GM19438 (cell line): Measurements from ENCODE around the gene RHEBL1.

ENCODE experiments used
- ATAC-seq: cut with Tn5 transposase; IDR thresholded peaks from one replicate; pipeline ENCODE4 v1.9.1; 2021; ENCODE audit warnings: low read depth; ENCODE audit not compliant: unreplicated experiment

RHEBL1 gene

GRCh38 chr12:49069507-49070346 is at the start of gene RHEBL1:
Gene RHEBL1 (minus strand): TSS chr12:49069979. CDS start chr12:49069785, 194 bp downstream.
- peak; percentile 98 for ATAC-seq

GRCh38 chr12:49111206-49111605 is 41.4 kb upstream of the RHEBL1 start:
- ATAC-seq: no peak

DNA sequence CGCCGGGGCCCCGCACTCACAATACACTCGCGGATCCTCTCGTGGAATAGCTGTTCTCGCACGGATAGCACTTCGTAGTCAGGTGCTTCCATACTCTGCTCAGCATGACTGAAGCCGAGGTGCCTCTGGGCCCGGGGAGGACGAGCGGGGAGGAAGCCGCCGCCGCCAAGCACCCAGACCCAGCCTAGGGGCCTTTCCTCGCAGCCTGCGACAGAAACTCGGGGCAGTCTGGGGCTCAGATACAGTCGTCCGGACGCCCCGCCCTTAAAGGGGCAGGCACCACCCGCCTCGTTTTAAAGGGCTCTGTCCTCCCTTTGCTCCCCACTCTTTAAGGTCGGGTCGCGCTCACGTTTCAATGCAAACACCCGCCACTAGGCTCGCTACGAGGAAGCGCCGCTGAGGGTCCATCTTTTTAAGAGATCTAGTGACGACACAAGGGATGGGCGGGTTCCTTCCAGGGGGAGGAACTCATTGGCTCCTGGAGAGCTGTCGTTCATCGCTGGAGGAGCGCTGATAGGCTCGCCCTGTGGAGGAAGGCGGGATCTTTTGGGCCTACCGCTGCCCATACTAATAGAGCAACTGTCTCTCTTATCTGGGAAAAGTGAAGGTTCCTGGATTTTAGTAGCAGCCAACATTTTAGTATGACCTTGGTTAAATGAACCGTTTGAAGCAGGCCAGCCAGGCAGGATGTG is 40.8 kb upstream of the RHEBL1 start, which contains the start of gene LMBR1L:
LMBR1L (minus strand) TSS at position 384 of the 692 bp plus-strand sequence; CDS start at position 92, 292 bp downstream.
- peak; percentile 99 for ATAC-seq

DNA sequence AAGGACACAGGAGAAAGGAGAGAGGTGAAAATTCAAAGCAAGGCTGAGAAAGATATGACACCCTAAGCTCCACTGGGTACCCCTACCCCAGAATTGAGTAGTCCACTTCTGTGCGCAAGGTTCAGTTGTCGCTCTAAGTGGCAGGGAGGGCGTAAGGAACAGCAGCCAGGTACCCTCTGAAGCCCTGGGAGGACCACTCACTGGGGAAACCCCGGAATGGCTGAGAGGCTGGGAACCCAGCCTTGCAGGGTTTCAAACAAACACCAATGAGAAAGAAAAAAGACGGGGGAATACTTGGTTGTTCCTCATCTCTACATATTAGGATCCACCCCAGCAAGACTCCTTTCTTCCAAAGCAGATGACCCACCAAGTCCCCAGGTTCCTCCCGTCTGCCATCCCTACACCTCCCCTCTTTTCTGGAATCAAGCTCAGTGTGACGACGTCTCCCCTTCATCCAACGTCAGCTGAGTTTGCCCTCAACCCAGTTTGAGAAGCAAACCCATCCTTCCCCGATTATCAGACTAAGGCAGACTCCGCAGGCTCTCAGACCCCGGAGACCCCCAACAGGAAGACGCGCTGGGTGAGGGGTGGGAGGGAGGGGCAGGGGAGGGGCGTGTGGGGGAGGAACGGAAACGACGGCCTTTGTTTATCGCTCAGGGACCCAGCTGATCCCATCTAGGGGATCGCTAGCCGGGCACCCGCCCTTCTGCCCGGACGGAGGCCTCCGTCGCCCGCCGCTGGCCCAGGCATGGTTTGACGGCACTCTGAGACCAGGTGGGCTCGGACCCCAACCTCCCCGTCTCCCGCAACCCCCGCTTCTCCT is 40.1 kb upstream of the RHEBL1 start:
- ATAC-seq: no peak

DNA sequence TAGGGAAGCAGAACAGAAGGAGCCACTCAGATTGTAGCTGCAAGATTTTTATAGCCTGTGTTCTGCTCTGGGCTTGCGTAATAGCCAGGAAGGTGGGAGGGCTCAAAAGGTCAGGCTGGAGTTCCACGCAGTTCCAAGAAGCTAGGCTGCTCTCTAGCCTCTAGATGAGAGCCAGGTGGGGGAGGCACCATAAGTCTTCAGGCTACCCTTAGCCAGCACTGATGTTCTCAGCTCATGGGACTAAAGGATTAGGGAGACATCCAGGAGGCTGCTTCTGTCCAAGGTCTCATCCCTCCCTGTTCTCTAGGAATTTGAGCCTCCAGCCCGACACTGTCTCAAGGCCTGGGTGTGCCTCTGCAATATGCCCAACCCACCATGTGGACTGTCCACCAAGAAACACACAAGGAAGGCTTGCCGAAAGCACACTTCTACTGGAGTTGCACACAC is 39.2 kb upstream of the RHEBL1 start:
- no peak for ATAC-seq

DNA sequence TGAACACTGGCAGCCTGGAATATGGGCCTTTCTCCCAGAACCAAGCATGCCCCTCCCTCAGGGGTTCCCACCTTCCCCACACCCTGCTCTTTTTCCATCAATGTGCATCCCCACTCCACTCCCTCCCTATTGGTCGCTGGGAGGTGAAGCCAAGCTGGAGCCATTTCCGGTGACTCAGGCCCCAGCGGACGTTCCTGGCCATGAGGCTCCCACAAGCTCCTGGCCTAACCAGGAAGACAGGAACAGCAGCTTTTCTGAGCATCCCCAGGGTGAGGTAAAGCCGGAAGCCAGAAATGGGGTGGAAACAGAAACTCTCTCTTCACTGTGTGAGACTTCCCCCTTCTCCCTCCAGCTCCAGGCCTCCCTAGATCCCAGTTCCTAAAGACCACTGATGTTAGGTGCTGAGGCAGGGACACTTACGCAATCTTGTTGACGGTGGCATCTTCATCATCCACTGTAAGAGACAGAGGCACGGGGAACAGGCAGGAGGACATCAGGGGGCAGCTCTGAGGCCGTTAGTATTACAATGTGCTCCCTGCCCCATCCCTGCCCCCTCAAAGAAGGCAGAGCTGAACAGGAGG is 35.8 kb upstream of the RHEBL1 start:
- ATAC-seq: no peak

GRCh38 chr12:49104822-49105221 is 35.0 kb upstream of the RHEBL1 start:
- ATAC-seq: no peak

DNA sequence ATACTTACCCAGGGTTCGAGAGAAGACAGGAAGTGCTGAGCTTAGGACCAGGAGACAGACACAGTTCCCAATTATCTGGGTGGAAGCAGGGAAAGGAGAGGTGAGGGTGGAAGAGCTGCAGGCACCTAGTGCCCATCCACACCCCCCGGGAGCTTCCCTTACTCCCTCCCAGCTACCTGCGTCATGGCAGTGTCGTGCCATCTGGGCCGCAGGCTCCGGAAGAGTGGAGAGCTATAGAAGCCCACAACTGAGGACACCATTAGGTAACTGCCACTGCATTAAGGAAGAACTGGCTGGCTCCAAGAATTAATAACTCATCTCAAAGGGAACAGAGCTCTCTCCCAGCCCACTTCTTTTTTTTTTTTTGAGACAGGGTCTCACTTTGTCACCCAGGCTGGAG is 30.6 kb upstream of the RHEBL1 start:
- ATAC-seq: no peak

- ATAC-seq: no peak
Observed at GRCh38 chr12:49098703-49099102, 28.9 kb upstream of the RHEBL1 start.

GRCh38 chr12:49098035-49098451 is 28.3 kb upstream of the RHEBL1 start:
- ATAC-seq: no peak

DNA sequence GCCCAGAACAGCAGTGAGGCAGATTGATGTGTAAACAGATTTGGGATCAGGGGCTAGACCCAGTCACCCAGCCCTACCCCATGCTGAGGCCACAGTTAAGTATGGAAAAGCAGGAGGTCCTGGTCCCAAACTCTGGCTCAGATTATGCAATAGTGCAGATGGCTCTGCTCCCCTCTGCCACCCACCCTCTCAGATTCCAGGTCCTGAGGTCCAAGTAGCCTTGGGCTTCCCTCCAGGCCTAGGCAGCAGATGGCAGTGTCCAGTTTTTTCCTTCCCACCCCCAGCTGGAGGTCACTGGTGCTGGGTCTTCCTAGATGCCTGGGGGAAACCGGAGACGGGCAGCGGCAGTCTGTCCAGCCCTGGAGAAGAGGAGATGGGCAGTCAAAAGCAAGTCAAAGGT is 27.6 kb upstream of the RHEBL1 start:
- no peak for ATAC-seq

GRCh38 chr12:49094975-49095365 is 25.2 kb upstream of the RHEBL1 start:
- no peak for ATAC-seq

GRCh38 chr12:49094160-49094974 is 24.6 kb upstream of the RHEBL1 start, which contains the start of gene DHH:
Gene DHH (minus strand): TSS chr12:49094801. CDS start chr12:49094512, 289 bp downstream.
- ATAC-seq: no peak

DNA sequence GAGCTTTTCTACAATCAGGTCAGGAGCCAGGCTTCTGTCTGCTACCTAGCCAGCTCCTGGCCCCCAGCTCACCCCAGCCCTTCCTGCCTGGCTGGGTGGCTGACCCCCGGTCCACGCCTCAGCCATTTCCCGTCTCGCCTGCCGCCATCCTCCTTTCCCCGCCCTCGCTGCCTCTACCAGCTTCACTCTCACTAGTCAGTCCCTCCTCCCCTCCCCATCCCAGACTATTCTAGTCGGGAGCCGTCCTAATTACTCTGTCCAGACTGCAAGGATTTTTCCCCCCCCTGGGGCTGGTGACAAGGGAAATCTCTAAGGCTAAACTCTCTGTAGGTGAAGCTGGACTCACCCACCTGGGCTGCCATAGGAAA is 24.0 kb upstream of the RHEBL1 start:
- ATAC-seq: no peak

DNA sequence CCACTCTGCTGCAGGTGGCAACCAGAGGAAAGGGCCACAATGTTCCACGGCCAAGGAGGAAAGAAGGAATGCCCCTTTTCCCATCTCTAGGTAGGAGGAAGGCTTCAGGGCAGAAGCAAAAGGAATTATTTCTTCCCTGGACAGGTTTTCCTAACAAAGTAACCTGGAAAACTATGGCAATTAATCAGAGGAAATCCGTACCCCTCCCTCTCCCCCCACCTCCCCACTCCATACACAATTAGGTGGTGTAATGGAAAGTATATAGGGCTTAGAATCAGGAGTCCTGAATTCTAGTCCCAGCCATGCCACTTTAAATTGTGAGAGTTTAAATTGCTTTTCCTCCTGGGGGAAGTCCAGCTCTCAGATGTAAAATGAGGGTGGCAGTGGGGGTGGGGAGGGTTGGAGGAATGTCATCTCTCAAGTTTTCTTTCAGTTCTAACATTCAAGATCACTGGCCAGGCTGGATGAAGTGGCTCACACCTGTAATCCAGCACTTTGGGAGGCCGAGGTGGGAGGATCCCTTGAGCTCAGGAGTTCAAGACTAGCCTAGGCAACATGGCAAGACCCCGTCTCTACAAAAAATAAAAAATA is 23.1 kb upstream of the RHEBL1 start:
- no peak for ATAC-seq

- no peak for ATAC-seq
Observed at GRCh38 chr12:49092086-49092815, 22.5 kb upstream of the RHEBL1 start.

DNA sequence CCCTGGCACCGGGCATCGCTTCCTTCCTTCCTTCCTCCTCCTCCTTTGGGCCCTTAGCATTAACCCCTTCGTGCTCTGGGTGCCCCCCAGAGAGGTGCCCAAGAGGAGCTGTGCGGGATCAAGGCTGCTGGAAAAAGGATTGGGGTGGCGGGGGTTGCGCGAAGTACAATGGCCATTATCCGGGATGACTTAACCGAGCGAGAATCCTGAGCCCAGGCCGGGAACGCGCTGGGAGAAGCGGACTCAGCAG is 22.0 kb upstream of the RHEBL1 start:
- no peak for ATAC-seq

DNA sequence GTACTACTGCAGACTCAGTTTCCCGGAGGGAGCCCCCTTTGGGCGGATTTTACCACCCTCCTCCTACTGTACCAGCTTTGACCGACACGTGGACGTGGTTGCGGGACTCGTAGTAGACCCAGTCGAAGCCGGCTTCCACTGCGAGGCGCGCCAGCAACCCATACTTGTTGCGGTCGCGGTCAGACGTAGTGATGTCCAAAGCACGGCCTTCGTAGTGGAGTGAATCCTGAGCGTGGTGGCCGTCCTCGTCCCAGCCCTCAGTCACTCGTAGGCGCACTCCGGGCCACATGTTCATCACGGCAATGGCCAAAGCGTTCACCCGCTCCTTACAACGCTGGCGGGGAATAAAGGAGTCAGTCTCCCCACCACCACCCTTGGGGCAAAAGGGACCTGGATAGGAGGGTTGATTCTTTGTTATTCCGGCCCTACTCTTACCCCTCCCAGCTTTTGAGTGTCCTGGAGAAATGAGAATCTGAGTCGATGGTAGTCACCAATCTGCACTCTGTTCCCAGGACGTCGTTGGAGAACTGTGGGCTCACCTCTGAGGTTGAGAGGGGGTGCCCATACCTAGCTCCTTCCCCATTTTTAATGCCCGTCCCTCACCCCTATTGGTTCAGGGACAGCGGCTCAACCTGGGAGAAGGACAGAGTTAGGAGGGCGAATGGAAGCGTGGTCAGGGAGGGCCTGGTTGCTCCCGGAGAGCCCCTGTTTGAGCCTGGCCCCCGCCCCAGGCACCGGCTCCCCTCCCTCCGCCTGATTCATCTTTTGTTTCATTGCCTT is 21.5 kb upstream of the RHEBL1 start:
- ATAC-seq: no peak
